Measurements from ENCODE around the gene ADAMTS13. TPM values are rescaled to one million over a fixed set of nuclear protein-coding genes. Genes with fewer than 3 reads are reported as not detected.

Gene ADAMTS13
- total RNA-seq, 4 donors from 2014 or later: 4.4 to 13.2 (median 5.7) TPM

DNA sequence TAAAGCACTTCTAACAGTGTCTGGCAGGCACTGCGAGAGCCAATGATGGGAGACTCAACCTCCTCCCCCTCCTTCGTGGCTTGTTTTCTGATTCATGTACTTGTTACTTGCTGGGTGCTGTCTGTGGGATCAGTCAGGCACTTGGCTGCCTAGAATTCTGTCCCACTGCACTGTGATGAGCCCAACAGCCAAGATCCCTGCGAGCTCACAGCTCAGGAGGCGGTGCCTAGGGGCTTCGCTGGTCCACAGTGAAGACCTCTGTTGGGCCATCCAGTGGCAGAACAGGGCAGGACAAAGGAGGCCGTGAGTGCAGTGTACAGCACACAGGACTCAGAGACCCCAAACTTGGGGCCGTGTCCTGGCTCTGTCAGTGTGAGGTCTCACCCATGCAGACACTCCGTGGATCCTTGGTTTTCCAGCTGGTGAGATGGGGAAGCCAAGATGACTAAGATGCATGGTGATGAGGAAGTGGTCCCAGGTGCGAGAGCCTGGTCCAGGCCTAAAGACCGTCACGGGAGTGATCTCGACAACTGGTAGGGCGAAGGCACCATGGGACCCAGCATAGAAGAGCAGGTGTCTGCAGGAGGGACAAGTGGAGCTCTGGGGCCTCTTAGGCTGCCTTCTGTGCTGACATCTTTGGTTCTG lies 83.1 kb downstream of the ADAMTS13 start:
- H3K27ac ChIP-seq: peak overlapping the region in 2 of 4 donors; percentile 22 to 27
- H3K4me1 ChIP-seq: peaks cover 0 to 13% (median 5%) of the 10 kb centered on the region in 4 donors
- DNase-seq: no peak
- peaks cover 0 to 5% (median 0%) of the 10 kb centered on the region in 4 donors for H3K9me3 ChIP-seq
- no peak overlapping the region for H3K4me3 ChIP-seq
- TF ChIP-seq CTCF (IDR thresholded peaks at IDR 0.05) (no peak), POLR2A (IDR thresholded peaks at IDR 0.05) (no peak)
- no peaks in the 10 kb centered on the region for H3K36me3 ChIP-seq
- no peaks in the 10 kb centered on the region for H3K27me3 ChIP-seq

GRCh38 chr9:133505901-133506652 lies 83.9 kb downstream of the ADAMTS13 start:
- peaks cover 0 to 5% (median 0%) of the 10 kb centered on the region in 4 donors for H3K9me3 ChIP-seq
- H3K4me1 ChIP-seq: peaks cover 0 to 13% (median 5%) of the 10 kb centered on the region in 4 donors
- DNase-seq: no peak
- H3K36me3 ChIP-seq: no peaks in the 10 kb centered on the region
- H3K4me3 ChIP-seq: no peak overlapping the region
- no peaks in the 10 kb centered on the region for H3K27me3 ChIP-seq
- H3K27ac ChIP-seq: peak overlapping the region in 3 of 4 donors; percentile 22 to 38 (median 27)
- TF ChIP-seq CTCF (IDR thresholded peaks at IDR 0.05): no peak
- no peak for TF ChIP-seq POLR2A (IDR thresholded peaks at IDR 0.05)

GRCh38 chr9:133506653-133507038 lies 84.5 kb downstream of the ADAMTS13 start:
- Histone ChIP-seq H3K27me3 (no peaks in the 10 kb centered on the region), H3K27ac (peak overlapping the region in 3 of 4 donors; percentile 21 to 38 (median 22)), H3K4me1 (peaks cover 0 to 13% (median 5%) of the 10 kb centered on the region in 4 donors), H3K9me3 (peaks cover 0 to 2% (median 0%) of the 10 kb centered on the region in 4 donors), H3K4me3 (no peak overlapping the region), H3K36me3 (no peaks in the 10 kb centered on the region)
- TF ChIP-seq CTCF (IDR thresholded peaks at IDR 0.05) (no peak), POLR2A (IDR thresholded peaks at IDR 0.05) (no peak)
- no peak for DNase-seq

GRCh38 chr9:133507246-133507965 lies 85.2 kb downstream of the ADAMTS13 start:
- Histone ChIP-seq H3K4me3 (no peak overlapping the region), H3K36me3 (no peaks in the 10 kb centered on the region), H3K4me1 (peaks cover 0 to 13% (median 5%) of the 10 kb centered on the region in 4 donors), H3K9me3 (no peaks in the 10 kb centered on the region), H3K27ac (peak overlapping the region in 2 of 4 donors; percentile 21 to 22), H3K27me3 (no peaks in the 10 kb centered on the region)
- DNase-seq: no peak
- no peak for TF ChIP-seq CTCF (IDR thresholded peaks at IDR 0.05)
- no peak for TF ChIP-seq POLR2A (IDR thresholded peaks at IDR 0.05)

DNA sequence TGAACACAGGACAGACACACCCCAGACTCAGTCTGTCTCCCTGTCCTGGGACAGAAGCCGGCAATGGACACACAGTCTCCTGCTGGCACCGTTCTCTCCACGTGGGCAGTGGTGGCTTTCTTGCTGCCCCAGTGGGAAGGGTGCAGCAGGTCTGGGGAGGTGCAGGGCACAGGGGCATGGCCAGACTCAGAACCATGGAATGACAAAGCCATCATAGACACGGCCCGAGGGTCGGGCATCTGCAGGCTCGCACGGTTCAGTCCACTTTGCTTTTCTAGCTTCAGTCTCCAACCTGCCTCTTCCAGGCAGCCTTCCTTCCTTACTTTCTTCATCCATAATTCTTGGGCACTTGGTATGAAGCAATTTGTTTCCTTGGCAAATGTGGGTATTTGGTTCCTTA lies 85.9 kb downstream of the ADAMTS13 start:
- no peak for DNase-seq
- no peak overlapping the region for H3K27ac ChIP-seq
- H3K4me3 ChIP-seq: no peak overlapping the region
- H3K9me3 ChIP-seq: no peaks in the 10 kb centered on the region
- H3K36me3 ChIP-seq: no peaks in the 10 kb centered on the region
- H3K27me3 ChIP-seq: no peaks in the 10 kb centered on the region
- TF ChIP-seq CTCF (IDR thresholded peaks at IDR 0.05) (no peak), POLR2A (IDR thresholded peaks at IDR 0.05) (no peak)
- peaks cover 0 to 13% (median 5%) of the 10 kb centered on the region in 4 donors for H3K4me1 ChIP-seq

Other genes starting within 250 kb of the ADAMTS13 start
- gene OBP2B, start 213.1 kb upstream of the ADAMTS13 start, total RNA-seq: not detected
- gene ABO, start 147.2 kb upstream of the ADAMTS13 start, total RNA-seq: 100 to 1,000 TPM in 2 of 4 donors, 10 to 100 TPM in 2; 43.7 to 283 (median 148) TPM
- 10 to 100 TPM; 16.1 to 41.2 (median 26.8) TPM for gene SURF6, start 86.2 kb upstream of the ADAMTS13 start, total RNA-seq
- gene MED22, start 74.2 kb upstream of the ADAMTS13 start, total RNA-seq: 10 to 100 TPM; 23.5 to 42.1 (median 31.2) TPM
- 1,000 to 10,000 TPM in 1 of 4 donors, 100 to 1,000 TPM in 3; 708 to 1,565 (median 870) TPM for gene RPL7A, start 74.1 kb upstream of the ADAMTS13 start, total RNA-seq
- 10 to 100 TPM; 41.2 to 75.1 (median 53.4) TPM for gene SURF1, start 65.9 kb upstream of the ADAMTS13 start, total RNA-seq
- 10 to 100 TPM in 3 of 4 donors, 1 to 10 TPM in 1; 5.4 to 18.9 (median 15.3) TPM for gene SURF2, start 65.8 kb upstream of the ADAMTS13 start, total RNA-seq
- gene SURF4, start 46.3 kb upstream of the ADAMTS13 start, total RNA-seq: 100 to 1,000 TPM in 3 of 4 donors, 10 to 100 TPM in 1; 56.9 to 281 (median 225) TPM
- under 1 TPM in 1 of 4 donors, not detected in 3; 0.94 TPM for gene STKLD1, start 46.0 kb upstream of the ADAMTS13 start, total RNA-seq
- 10 to 100 TPM; 15.6 to 37.1 (median 19.4) TPM for gene REXO4, start 4.4 kb upstream of the ADAMTS13 start, total RNA-seq
- 10 to 100 TPM; 13.2 to 68.5 (median 54.4) TPM for gene CACFD1, start 37.6 kb downstream of the ADAMTS13 start, total RNA-seq
- gene SLC2A6, start 56.7 kb downstream of the ADAMTS13 start, total RNA-seq: 10 to 100 TPM in 1 of 4 donors, 1 to 10 TPM in 2, under 1 TPM in 1; 0.95 to 10.7 (median 2.2) TPM
- not detected for gene MYMK, start 102.6 kb downstream of the ADAMTS13 start, total RNA-seq
- gene ADAMTSL2, start 112.3 kb downstream of the ADAMTS13 start, total RNA-seq: 10 to 100 TPM in 1 of 4 donors, 1 to 10 TPM in 2, under 1 TPM in 1; 0.40 to 14.0 (median 1.8) TPM
- gene FAM163B, start 187.0 kb downstream of the ADAMTS13 start, total RNA-seq: not detected
- not detected for gene DBH, start 214.0 kb downstream of the ADAMTS13 start, total RNA-seq

Data from Peyer's patch (tissue), 4 donors.